GM15510 (cell line): ENCODE measurements around the gene TCHH.

Experiments
- POLR2A ChIP-seq: IDR thresholded peaks from 3 replicates; pipeline ENCODE4 v1.6.1; 2011; ENCODE audit warnings: borderline replicate concordance; ENCODE audit not compliant: insufficient read length; ENCODE audit errors: extremely low read depth

TCHH gene

DNA sequence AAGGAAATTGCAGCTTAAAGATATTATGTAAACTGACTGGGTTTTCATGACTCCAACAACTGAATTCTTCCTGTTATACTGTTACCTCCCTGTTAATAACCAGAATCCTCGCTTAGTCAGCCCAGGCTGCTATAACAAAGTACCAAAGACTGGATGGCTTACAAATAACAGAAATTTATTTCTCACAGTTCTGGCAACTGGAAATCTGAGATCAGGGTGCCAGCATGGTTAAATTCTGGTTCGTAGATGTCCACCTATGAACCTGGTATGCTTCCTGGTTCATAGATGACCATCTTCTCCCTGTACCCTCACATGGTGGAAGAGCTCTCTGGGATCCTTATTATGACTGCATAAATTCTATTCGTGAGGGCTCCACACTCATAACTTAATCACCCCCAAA lies 18.3 kb downstream of the TCHH start:
- no peak for TF ChIP-seq POLR2A

DNA sequence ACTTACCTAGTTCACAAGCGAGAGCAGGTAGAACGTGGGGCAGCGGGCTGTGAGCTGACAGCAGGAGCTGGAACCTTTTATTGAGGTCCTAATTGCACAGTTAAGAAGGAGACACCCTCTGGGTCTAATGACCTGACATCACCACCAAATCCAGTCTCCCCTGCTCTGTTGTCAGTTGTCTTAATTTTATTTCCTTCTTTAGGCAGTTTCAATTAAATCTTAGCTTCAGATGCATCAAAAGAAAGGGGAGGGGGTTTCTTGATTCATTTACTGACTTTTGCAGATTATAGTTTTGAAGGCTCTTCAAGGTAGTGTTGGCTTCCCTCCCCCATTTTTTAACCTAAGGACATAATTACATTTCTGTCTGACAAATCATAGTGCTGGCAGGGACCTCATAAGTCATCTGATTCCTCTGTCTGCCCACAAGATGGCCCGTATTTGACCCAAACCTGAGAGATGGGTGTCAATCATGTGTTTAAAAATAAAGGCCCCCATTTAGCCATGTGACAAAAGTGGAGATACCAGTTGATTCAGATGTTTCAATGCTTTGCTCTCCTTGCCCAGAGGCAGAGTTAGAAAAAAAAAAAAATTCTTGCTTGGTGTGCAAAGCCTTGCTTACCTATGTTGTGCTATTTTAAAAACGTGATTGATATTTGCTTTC lies 26.1 kb downstream of the TCHH start, which contains the start of gene TCHHL1:
Gene TCHHL1 (minus strand): TSS at position 51 of the 661 bp plus-strand sequence. CDS start 921 bp downstream, outside the sequence.
- TF ChIP-seq POLR2A = no peak

DNA sequence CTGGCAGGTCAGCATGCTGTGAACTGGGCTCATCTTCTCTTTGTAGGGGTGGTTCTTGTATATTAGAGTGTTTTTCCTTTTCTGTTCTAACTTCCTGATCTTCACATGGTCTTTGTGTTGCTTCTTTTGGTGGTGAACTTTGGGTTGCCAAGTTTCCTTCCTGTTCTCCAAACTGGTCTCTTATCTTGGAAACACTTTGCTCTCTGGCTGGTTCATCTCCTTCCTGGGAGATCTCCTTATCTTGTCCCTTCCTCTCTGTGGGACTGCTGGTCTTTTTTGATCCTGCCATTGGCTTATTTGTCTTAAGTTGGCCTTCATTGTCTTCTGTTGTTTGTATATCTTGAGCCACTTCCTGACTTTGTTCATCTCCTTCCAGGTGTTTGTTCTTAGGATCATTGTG lies 28.5 kb downstream of the TCHH start:
- TF ChIP-seq POLR2A = no peak

DNA sequence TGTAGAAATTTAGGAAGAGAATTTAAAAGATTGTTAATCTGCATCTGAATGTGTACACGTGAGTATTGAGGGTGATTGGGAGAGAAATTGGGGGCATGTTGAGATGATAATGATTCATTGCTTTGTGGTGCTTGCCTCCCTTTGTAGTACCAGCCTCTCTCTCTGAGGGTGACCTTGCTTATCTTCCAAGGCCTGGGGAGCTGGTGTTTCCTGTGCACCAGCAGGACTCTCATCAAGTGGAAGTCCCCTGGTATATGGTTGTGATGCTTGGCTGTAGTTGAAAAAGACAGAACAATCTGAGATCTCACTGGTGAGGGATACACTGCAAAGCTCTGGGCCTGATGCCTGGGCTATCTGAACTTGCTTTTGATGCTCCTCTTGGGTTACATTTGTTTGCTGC lies 30.4 kb downstream of the TCHH start:
- TF ChIP-seq POLR2A = no peak

DNA sequence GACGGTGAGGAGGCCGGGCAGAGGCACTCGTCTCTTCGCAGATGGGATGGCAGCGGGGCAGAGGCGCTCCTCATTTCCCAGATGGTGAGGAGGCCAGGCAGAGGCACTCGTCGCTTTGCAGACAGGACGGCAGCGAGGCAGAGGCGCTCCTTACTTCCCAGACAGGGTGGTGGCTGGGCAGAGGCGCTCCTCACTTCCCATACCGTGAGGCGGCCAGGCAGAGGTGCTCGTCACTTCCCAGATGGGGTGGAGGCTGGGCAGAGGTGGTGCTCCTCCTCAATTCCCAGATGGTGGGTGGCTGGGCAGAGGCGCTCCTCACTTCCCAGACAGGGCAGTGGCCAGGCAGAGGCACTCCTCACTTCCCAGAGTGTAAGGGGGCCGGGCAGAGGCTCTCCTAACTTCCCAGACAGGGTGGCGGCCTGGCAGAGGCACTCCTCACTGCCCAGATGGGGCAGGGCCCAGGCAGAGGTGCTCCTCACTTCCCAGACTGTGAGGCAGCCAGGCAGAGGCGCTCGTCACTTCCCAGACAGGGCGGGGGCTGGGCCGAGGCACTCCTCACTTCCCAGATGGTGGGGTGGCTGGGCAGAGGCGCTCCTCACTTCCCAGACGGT lies 36.3 kb downstream of the TCHH start:
- TF ChIP-seq POLR2A = no peak

DNA sequence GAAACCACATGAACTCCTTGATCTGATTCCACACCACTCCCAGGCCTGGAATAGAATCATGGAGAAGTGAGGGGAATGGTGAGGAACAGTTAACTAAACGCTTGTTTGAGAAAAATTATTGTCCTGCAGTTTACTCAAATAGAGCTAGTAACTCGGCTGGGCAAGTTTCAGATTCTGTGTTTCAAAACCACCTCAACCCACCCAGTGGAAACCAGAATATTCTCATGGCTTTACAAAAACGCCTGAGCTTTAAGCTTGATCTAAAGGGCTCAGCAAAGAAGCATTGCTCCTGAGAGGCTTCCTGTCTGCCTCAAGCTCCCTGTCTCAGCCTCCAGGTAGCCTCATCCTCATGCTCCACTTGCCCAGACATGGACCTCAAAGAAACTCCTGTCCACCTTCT lies 42.9 kb downstream of the TCHH start:
- no peak for TF ChIP-seq POLR2A

DNA sequence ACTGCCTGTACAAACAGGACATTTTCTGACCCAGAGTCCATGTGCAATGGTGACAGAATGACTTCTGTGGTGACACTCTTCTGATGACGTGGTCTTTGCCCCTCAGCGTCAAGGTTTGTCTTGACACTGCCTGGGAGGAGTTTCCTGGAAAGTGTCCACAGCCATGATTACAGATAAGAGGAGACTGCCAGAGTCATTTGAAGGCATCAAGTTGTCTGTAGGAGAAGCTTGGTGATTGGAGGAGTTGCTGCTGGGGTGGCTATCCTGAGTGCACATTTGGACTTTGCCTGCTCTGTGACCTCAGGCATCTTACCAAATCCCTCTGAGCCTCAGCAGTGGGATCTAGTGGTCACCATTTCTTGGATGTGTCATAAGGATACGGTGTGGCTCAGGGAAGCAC lies 44.1 kb downstream of the TCHH start:
- TF ChIP-seq POLR2A = no peak

DNA sequence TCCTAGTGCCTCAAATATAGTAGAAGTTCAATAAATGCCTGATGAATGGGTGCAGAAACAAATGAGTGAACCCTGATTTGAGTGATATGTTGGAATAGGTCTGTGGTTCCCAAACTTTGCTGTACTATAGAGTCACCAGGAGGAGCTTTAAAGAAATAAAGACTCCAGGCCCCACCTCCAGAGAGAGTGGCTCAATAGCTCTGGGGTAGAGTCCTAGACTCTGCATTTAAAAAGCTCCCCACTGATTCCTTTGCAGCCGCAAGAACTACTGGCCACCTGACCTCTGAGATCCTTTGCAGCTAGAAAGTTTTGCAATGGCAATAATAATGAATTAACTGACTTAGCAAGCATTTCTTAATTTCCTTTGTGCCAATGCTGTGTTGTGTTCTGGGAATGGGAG lies 47.3 kb downstream of the TCHH start:
- TF ChIP-seq POLR2A = no peak

DNA sequence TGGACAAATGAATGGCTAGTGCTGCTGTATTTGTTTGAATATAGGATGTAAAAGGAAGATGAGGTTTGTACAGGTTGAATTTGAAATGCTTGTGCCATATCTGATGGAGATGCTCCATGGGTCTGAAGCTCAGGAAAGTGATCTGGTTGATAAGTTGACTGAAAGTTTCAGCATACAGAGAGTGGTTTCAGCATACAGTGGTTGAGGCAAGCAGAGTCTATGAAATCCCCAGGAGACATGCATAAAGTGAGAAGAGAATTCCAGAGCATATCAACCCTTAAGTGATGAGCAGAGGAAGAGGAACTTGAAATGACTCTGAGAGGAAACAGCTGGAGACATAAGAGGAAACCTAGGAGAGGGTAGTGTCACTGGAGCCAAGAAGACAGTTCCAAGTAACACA lies 48.1 kb downstream of the TCHH start:
- no peak for TF ChIP-seq POLR2A

DNA sequence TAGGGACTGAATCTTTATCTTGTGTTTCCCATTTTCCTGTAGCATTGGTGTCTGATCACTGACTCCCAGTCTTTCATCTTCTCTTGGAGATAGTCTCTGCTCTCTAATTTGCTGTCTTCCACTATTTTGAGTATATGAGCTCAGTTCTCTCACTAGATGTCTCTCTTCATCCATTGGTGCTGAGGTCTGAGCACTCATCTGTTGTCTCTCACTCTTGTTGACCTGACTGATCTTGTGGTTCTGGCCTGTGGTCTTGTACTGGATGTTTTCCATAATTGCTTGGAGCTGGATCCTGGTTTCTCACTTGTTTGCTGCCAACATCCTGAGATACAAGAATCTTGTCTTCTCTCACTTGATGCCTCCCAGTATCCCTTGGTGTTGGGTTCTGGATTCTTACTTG lies 53.3 kb downstream of the TCHH start:
- TF ChIP-seq POLR2A = no peak
